Subcutaneous adipose tissue (tissue), 4 donors: ENCODE data around the gene PTPRG. TPM values are rescaled to one million over a fixed set of nuclear protein-coding genes. Genes with fewer than 3 reads are reported as not detected.

Experiments used
- CTCF ChIP-seq: fragments of 450-650 bp; IDR thresholded peaks from one replicate; pipeline ENCODE4 v1.5.1; 2016; ENCODE audit warnings: low read depth, mild to moderate bottlenecking, control low read depth, antibody characterized with exemption, moderate library complexity
- total RNA-seq, 4 donors: library from RNA; depleted of rRNA; stranded (reverse); fragments of >200 nt; gene quantifications; one replicate each; pipeline ENCODE4 v1.1.0, GENCODE V29; 2016

Gene PTPRG
- total RNA-seq, 4 donors from 2014 or later: 115 to 164 (median 159) TPM

- TF ChIP-seq CTCF: no peak
Measured at GRCh38 chr3:61657689-61658088, 96.3 kb downstream of the PTPRG start.

GRCh38 chr3:61662861-61663260, 101.5 kb downstream of the PTPRG start:
- TF ChIP-seq CTCF: no peak

DNA sequence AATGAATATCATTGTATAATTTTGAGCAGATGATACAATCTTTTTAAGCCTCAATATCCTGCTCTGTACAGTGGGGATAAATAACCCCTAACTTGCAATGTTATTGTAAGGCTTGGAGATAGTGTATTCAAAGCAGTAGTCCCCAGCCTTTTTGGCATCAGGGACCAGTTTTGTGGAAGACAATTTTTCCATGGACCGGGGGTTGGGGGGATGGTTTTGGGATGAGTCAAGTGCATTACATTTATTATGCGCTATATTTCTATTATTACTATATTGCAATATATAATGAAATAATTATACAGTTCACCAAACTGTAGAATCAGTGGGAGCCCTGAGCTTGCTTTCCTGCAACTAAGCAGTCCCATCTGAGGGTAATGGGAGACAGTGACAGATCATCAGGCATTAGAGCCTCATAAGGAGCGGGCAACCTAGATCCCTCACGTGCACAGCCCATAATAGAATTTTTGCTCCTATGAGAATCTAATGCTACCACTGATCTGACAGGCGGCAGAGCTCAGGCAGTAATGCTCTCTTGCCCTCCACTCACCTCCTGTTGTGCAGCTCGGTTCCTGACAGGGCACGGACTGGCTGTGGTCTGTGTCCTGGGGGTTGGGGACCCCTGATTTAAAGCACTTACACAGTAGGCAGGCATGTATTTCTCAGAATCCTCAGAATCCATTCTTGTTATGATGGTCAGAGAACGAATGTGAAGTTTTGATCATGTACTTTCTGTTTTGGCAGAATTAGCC, 102.2 kb downstream of the PTPRG start:
- TF ChIP-seq CTCF: no peak

GRCh38 chr3:61664105-61664482, 102.7 kb downstream of the PTPRG start:
- TF ChIP-seq CTCF: no peak

DNA sequence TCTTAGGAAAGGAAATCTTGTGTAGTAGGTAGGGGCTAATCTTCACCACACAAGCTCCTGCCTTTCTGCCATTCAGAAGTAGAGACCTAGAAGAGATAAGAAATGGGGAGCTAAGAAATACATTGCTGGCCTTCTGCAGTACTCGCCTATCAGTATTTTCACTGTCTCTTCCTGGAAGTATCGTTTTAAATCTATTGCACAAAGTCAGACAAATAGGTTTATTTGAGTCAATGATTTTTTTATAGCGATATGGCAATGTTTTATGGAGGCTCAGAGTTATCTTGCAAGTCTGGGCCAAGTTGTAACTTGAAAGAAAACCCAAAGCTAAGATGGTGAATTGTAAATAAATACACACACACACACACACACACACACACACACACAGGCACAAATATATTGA, 103.8 kb downstream of the PTPRG start:
- no peak for TF ChIP-seq CTCF

- no peak for TF ChIP-seq CTCF
Measured at GRCh38 chr3:61665987-61666386, 104.6 kb downstream of the PTPRG start.

DNA sequence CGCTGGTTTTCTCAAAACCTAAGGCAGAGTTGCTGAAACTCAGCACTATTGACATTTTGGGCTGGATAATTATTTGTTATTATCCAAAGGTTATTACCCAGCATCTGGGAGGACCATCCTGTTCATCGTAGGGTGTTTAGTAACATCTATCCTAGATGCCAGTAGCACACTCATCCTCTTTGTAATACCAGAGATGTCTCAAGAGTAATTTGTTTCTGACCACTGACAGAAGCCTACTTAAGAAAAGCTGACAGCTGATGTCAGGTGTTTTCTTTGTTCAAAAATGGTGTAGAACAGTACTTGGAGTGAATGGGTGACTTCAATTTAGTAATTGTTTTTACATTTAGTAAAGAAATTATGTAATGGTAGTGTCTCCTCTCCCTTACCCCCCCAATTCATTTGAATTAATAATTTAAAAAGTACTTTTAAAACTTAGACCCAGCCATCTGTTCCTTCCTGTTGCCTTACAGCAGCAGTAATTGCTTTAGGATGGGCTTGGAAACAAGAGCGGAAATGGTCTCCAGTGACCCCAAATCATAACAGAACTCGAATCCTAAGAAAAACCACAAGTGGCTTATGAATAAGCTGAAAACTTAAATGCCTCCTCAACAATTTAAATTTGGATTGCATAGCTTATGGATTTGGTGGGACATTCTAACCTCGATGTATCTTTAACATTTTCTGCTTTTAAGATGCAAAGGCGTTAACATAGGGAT, 105.4 kb downstream of the PTPRG start:
- no peak for TF ChIP-seq CTCF
